Measurements from ENCODE around the gene GAST.

GAST gene

GRCh38 chr17:41702712-41703111, 9.4 kb upstream of the GAST start:
- H3K4me3 ChIP-seq (ENCODE audit: low read depth, low read length) = no peak overlapping the region
- DNase-seq (ENCODE audit: low read depth) = no peak
- TF ChIP-seq CTCF (IDR thresholded peaks at IDR 0.05; ENCODE audit: low read depth, low read length, missing control alignments) = no peak

DNA sequence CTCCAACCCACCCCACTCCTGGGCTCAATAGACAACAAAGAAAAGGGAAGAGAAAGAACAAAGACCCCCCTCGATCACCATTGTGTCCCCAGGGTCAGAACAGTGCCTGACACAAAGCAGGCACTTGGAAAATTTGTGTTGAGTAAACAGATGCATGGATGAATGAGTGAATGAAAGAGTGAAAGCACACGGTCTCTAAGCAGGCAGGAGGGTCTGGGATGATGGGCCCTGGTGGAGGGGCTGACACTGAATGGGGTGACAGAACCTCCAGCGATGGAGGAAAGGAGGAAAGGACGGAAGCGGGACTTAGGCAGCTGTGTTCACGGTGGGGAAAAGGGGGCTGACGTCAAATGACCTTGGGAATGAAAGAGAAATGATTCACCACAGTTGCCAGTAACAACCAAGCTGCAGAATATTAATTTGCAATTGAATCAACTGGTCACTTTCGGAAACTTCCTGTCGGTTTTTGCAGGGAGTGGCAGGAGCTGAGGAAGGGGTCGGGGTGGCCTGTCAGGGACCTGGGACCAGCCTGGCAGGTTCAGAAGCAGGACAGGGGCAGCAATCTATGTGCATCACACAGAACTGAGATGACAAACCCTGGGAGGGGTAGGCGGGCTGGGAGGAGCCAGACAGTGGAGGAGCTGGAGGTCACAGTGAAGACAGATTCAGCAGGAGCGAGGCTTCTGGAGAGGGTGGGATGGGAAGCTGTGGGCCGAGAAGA, 6.7 kb upstream of the GAST start:
- TF ChIP-seq CTCF (IDR thresholded peaks at IDR 0.05; ENCODE audit: low read depth, low read length, missing control alignments) = no peak
- H3K4me3 ChIP-seq (ENCODE audit: low read depth, low read length) = no peak overlapping the region
- DNase-seq (ENCODE audit: low read depth) = no peak

DNA sequence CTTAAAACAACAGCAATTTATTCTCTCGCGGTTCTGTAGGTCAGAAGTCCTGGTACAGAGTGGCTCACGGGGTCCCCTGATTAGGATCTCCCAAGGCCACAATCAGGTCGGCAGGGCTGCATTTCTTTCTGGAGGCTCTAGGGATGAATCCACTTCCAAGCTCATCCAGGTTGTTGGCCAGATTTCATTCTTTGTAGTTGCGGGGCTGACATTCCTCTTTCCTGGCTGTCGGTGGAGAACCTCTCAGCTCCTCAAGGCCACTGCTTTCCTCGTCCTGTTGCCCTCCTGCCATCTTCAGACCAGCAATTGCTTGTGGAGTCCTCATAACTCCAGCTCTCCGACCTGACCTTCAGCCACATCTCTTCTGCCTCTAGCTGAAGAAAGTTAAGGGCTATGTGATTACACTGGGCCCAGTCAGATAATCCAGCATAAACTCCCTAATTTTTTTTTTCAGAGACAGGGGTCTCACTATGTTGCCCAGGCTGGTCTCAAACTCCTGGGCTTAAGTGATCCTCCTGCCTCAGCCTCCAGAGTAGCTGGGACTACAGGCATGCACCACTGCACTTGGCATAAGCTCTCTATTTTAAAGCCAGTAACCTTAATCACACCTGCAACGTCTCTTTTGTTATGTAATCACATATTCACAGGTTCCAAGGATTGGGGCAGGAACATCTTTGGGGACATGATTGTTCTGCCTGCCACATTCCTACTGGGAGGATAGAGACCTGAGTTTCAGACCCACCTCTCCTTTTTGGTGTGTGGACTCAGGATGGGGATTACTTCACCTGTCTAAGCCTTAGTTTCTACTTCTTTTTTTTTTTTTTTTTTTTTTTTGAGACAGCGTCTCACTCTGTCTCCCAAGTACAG, 4.1 kb upstream of the GAST start:
- H3K4me3 ChIP-seq (ENCODE audit: low read depth, low read length) = no peak overlapping the region
- TF ChIP-seq CTCF (IDR thresholded peaks at IDR 0.05; ENCODE audit: low read depth, low read length, missing control alignments) = no peak
- no peak for DNase-seq (ENCODE audit: low read depth)

DNA sequence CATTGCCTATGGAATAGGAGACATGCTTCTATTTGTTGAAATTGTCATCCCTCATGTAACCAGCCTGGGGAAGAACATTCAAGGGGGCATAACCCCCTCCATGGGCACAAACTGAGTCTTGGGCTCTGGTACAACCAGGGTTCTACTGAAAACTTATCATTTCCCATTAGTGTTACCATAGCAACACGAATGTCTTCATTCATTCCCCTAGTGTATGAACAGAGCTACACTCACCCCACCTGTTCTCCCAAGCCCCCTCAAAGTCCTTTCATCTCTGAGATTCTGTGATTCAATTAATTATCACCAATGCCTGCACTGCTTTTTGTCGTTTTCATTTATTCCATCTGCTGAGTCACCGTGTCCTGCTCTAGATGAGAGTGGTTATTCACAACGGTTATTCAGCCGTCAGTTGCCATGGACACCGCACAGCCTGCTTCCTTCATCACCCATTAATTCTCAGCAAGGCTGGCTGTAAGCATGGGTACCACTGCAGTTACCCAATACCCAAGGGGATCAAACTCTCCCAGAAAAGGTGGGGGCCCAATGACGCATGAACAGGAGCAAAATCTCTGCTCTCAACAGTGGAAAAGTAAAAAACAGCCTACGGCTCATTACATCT, 1.6 kb upstream of the GAST start:
- no peak for DNase-seq (ENCODE audit: low read depth)
- TF ChIP-seq CTCF (IDR thresholded peaks at IDR 0.05; ENCODE audit: low read depth, low read length, missing control alignments) = no peak
- H3K4me3 ChIP-seq (ENCODE audit: low read depth, low read length) = no peak overlapping the region

DNA sequence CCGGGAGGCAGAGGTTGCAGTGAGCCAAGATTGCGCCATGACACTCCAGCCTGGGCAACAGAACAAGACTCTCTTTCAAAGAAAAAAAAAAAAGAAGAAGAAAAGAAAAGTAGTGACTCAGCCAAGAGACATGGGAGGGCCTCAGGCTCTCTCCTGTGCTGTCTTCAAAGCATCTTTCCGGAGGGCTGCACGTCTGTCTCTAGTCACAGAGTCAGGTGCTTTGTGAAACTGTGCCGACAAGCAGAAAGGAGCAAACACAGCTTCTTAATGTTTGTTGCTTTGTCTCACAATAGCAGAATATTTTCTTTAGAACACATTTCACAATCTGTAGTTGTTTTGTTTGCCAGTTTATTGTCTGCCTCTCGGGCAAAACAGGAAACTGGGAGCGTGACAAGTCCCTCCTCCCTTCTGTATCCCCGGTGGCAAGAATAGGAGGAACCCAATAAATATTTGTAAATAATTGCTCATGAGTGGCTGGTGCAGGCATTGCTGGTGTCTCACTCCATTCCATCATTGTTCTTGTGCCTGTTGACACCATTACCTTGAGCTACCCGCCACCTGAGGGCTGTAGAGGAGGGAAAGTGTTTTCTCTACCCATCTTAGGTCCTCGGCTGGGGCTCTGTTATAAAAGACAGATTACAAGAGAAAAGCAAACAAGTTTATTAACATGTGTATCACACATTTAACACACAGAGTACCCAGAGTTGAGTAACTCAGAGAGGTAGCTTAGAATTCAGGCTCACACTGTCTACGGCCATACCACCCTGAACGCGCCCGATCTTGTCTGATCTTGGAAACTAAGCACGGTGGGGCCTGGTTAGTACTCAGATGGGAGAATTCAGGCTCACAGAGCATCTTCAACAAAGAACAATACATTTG, 5.5 kb downstream of the GAST start:
- DNase-seq (ENCODE audit: low read depth) = no peak
- no peak for TF ChIP-seq CTCF (IDR thresholded peaks at IDR 0.05; ENCODE audit: low read depth, low read length, missing control alignments)
- H3K4me3 ChIP-seq (ENCODE audit: low read depth, low read length) = no peak overlapping the region

DNA sequence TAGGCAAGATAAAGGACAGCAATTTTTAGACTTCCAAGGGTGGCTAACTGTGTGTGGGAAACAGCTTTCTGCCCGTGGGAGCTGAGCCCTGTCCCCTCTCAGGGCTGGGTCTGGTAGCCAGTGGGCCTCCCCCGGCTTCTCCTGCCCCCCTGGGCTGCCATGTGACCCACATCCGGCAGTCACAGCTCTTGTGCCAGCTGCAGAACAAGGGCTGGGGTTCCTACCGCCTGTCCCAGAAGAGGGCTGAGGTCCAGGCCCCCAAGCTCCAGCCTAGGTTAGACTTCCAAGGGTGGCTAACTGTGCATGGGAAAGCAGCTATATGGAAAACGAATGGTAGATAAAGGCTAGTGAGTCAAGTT, 6.1 kb downstream of the GAST start:
- TF ChIP-seq CTCF (IDR thresholded peaks at IDR 0.05; ENCODE audit: low read depth, low read length, missing control alignments) = no peak
- no peak for DNase-seq (ENCODE audit: low read depth)
- H3K4me3 ChIP-seq (ENCODE audit: low read depth, low read length) = no peak overlapping the region

Measured in GM12864 (cell line).